Measurements from ENCODE around the gene HOXC11. TPM values are rescaled to one million over a fixed set of nuclear protein-coding genes. Genes with fewer than 3 reads are reported as not detected.

Gene HOXC11
- total and polyA plus RNA-seq, 2 of the 4 experiments (the other 2 are of a cell fraction), result not detected

GRCh38 chr12:53949631-53950436 is 23.1 kb upstream of the HOXC11 start:
- no peak overlapping the region for H3K23ac ChIP-seq (ENCODE audit: low read depth, low read length)
- no peaks in the 10 kb centered on the region for H3K79me1 ChIP-seq (ENCODE audit: low read depth in 1 of 2, low read length in 2 of 2)
- dilution Hi-C loops (cut with HindIII; ENCODE audit: low sequenced_read_pairs, unreplicated experiment), result no loop called here
- no peak overlapping the region for H3K4me2 ChIP-seq (ENCODE audit: low read depth, low read length)
- no TSS peak for BruUV-seq (replicated peaks)
- no peak overlapping the region for H3K27ac ChIP-seq (ENCODE audit: insufficient read depth, low read length)
- H2BK20ac ChIP-seq (ENCODE audit: low read depth, low read length), result no peak overlapping the region
- no peak overlapping the region for H3K14ac ChIP-seq (replicated peaks; ENCODE audit: low read depth, low read length)
- no peaks in the 10 kb centered on the region for H3K9me1 ChIP-seq (ENCODE audit: insufficient read depth, low read length)
- ChIA-PET CTCF (no interaction called here), POLR2A (ENCODE audit: unreplicated experiment) (no interaction called here)
- no peak overlapping the region for H2BK15ac ChIP-seq (ENCODE audit: low read depth, low read length)
- 4% methylated on average over 20 of the region's 34 CpGs; no CpG with 5 or more reads in 1 of the 2 experiments for WGBS, 2 experiments (ENCODE audit: extremely low coverage in 2 of 2, insufficient read length in 1 of 2)
- H3K27me3 ChIP-seq (ENCODE audit: control insufficient read depth, insufficient read depth, low read length), result peaks cover 95% of the 10 kb centered on the region
- no peak for ATAC-seq (ENCODE audit: low read depth)
- no peak overlapping the region for H2AK5ac ChIP-seq (ENCODE audit: low read depth, low read length)
- in situ Hi-C loops (cut with MboI; ENCODE audit: low sequenced_read_pairs), result no loop called here
- no peak overlapping the region for H2AFZ ChIP-seq (replicated peaks; ENCODE audit: low read length, poor library complexity)
- no peak overlapping the region for H2AK9ac ChIP-seq (replicated peaks; ENCODE audit: low read depth, low read length, poor library complexity)
- H4K91ac ChIP-seq (ENCODE audit: insufficient read depth, low read depth, low read length), result no peak overlapping the region
- H3K4me1 ChIP-seq (ENCODE audit: control insufficient read depth, insufficient read depth, low read length), result no peaks in the 10 kb centered on the region
- no peak overlapping the region for H4K5ac ChIP-seq (ENCODE audit: low read depth, low read length)
- no peak for DNase-seq
- H2BK120ac ChIP-seq (ENCODE audit: low read depth, low read length), result no peak overlapping the region
- H3K18ac ChIP-seq (ENCODE audit: low read depth, low read length), result no peak overlapping the region
- no peak overlapping the region for H2BK5ac ChIP-seq (ENCODE audit: low read depth, low read length, poor library complexity, severe bottlenecking)
- no peak overlapping the region for H3K9ac ChIP-seq (ENCODE audit: low read depth, low read length)
- H3K4me3 ChIP-seq (ENCODE audit: insufficient read depth, low read depth, low read length), result no peak overlapping the region
- H4K8ac ChIP-seq (ENCODE audit: low read depth in 2 of 2, low read length in 2 of 2), result no peak overlapping the region
- H3K56ac ChIP-seq (ENCODE audit: extremely low read depth, insufficient read depth, low read length), result no peak overlapping the region
- intact Hi-C loops (cut with micrococcal nuclease), result no loop called here
- peaks cover 7% of the 10 kb centered on the region; the same call in 1 of the 2 replicates for H3K9me3 ChIP-seq (ENCODE audit: control insufficient read depth, insufficient read depth, low read length)
- H3K4ac ChIP-seq (ENCODE audit: low read depth, low read length), result no peak overlapping the region
- TF ChIP-seq ELK1 (IDR thresholded peaks at IDR 0.05; ENCODE audit: borderline replicate concordance, low read depth, low read length) (no peak), MXI1 (IDR thresholded peaks at IDR 0.05; ENCODE audit: borderline replicate concordance, low read depth, low read length) (no peak), RAD21 (IDR thresholded peaks at IDR 0.05; ENCODE audit: low read length) (no peak), SMC3 (IDR thresholded peaks at IDR 0.05; ENCODE audit: low read depth, low read length) (no peak), RCOR1 (IDR thresholded peaks at IDR 0.05; ENCODE audit: insufficient replicate concordance, low read length) (no peak), USF2 (IDR thresholded peaks at IDR 0.05; ENCODE audit: low read depth, low read length) (no peak), BHLHE40 (IDR thresholded peaks at IDR 0.05; ENCODE audit: low read depth, low read length) (no peak), POLR2A (IDR thresholded peaks at IDR 0.05; ENCODE audit: low read depth, low read length) (no peak), FOS (IDR thresholded peaks at IDR 0.05; ENCODE audit: low read depth, low read length) (no peak), NFE2L2 (IDR thresholded peaks at IDR 0.05; ENCODE audit: low read depth, low read length) (no peak), RFX5 (IDR thresholded peaks at IDR 0.05; ENCODE audit: low read depth, low read length) (no peak), MAZ (IDR thresholded peaks at IDR 0.05; ENCODE audit: borderline replicate concordance, low read depth, low read length) (no peak), CEBPB (IDR thresholded peaks at IDR 0.05; ENCODE audit: low read depth, low read length) (no peak), MAFK (IDR thresholded peaks at IDR 0.05; ENCODE audit: low read depth, low read length) (no peak)
- no peaks in the 10 kb centered on the region for H3K36me3 ChIP-seq (ENCODE audit: control insufficient read depth, insufficient read depth, low read length)
- no peaks in the 10 kb centered on the region for H4K20me1 ChIP-seq (ENCODE audit: insufficient read depth, low read length)
